Peyer's patch (tissue), 4 donors: ENCODE results near the gene WRAP53.

Experiments
- POLR2A ChIP-seq, 2 donors: fragments of 450-650 bp; IDR thresholded peaks; one replicate each; pipeline ENCODE4 v1.5.1; 2017; ENCODE audit warnings: antibody characterized with exemption in 2 of 2, mild to moderate bottlenecking in 2 of 2, moderate library complexity in 2 of 2
- TF ChIP-seq, protein P1 (sequence below), 6 experiments: fragments of 450-650 bp in 4 of 6; fragments of 200-600 bp in 2 of 6; sonication (generic) in 1 of 6; IDR thresholded peaks; one replicate each; pipeline ENCODE4 v1.5.1; 2017 to 2019; ENCODE audit warnings: antibody characterized with exemption in 6 of 6, mild to moderate bottlenecking in 3 of 6, moderate library complexity in 1 of 6

DNA sequence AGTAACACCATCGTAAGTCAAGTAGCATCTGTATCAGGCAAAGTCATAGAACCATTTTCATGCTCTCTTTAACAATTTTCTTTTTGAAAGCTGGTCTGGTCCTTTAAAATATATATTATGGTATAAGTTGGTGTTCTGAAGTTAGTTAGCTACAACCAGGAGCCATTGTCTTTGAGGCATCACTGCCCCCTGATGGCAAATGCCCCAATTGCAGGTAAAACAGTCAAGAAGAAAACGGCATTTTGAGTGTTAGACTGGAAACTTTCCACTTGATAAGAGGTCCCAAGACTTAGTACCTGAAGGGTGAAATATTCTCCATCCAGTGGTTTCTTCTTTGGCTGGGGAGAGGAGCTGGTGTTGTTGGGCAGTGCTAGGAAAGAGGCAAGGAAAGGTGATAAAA lies 15.0 kb upstream of the WRAP53 start:
- TF ChIP-seq, protein P1, sequence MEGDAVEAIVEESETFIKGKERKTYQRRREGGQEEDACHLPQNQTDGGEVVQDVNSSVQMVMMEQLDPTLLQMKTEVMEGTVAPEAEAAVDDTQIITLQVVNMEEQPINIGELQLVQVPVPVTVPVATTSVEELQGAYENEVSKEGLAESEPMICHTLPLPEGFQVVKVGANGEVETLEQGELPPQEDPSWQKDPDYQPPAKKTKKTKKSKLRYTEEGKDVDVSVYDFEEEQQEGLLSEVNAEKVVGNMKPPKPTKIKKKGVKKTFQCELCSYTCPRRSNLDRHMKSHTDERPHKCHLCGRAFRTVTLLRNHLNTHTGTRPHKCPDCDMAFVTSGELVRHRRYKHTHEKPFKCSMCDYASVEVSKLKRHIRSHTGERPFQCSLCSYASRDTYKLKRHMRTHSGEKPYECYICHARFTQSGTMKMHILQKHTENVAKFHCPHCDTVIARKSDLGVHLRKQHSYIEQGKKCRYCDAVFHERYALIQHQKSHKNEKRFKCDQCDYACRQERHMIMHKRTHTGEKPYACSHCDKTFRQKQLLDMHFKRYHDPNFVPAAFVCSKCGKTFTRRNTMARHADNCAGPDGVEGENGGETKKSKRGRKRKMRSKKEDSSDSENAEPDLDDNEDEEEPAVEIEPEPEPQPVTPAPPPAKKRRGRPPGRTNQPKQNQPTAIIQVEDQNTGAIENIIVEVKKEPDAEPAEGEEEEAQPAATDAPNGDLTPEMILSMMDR (IDR thresholded peaks at IDR 0.05): peak in 4 of 6 experiments; percentile 35 to 67 (median 64)
- no peak for TF ChIP-seq POLR2A (IDR thresholded peaks at IDR 0.05)
